Ovary (tissue), 9 donors: ENCODE data around the gene SLC2A13. TPM values are rescaled to one million over a fixed set of nuclear protein-coding genes. Genes with fewer than 3 reads are reported as not detected.

Source experiments
- DNase-seq, 5 donors: peaks; one replicate each; pipeline ENCODE4 v3.0.0-alpha.2; 2019 to 2020
- H3K27ac ChIP-seq, 2 donors: fragments of 200-600 bp; one replicate each; pipeline versions ENCODE4 v1.5.1 to v1.8.0; 2019 to 2022
- H3K27me3 ChIP-seq: fragments of 200-600 bp; one replicate; pipeline ENCODE4 v1.8.0; 2022
- H3K36me3 ChIP-seq: fragments of 200-600 bp; sonication (generic); one replicate; pipeline ENCODE4 v1.5.1; 2019
- H3K4me1 ChIP-seq: one replicate; pipeline ENCODE4 v1.8.1; 2013; ENCODE audit warnings: mild to moderate bottlenecking, moderate library complexity; ENCODE audit not compliant: insufficient read depth
- H3K4me3 ChIP-seq: fragments of 200-600 bp; sonication (generic); one replicate; pipeline ENCODE4 v1.5.1; 2017
- H3K9me3 ChIP-seq, 2 donors: fragments of 200-600 bp in 1 of 2; sonication (generic) in 1 of 2; one replicate each; pipeline versions ENCODE4 v1.5.1 to v1.8.1; 2013 to 2019; ENCODE audit warnings: mild to moderate bottlenecking in 1 of 2, moderate library complexity in 1 of 2
- EP300 ChIP-seq: sonication (generic); formaldehyde crosslinking; IDR thresholded peaks from one replicate; pipeline ENCODE4 v1.6.1; 2017; ENCODE audit warnings: antibody characterized with exemption
- POLR2A ChIP-seq: fragments of 450-650 bp; IDR thresholded peaks from one replicate; pipeline ENCODE4 v1.6.1; 2017; ENCODE audit warnings: antibody characterized with exemption, mild to moderate bottlenecking, moderate library complexity
- WGBS, 3 donors: extraction: QIAGEN DNeasy Blood & Tissue Kit in 1 of 3; methylation state at CpG; one replicate each; pipeline versions ENCODE4 v1.1.5 to v1.1.7; 2013 to 2017; 5-methylcytosine and 5-hydroxymethylcytosine counted together
- intact Hi-C, 4 donors: fragments of 100-400 bp; cut with DNase I; formaldehyde crosslinking; loops; one replicate each; pipeline versions ENCODE4 v1.11.0 to v1.15.1; 2022 to 2023
- polyA plus RNA-seq, 2 donors: library from polyadenylated mRNA; stranded (reverse); fragments of 200-250 nt in 1 of 2; fragments of 350-450 nt in 1 of 2; fragmentation: Illumina TruSeq in 1 of 2; extraction: RNeasy Lipid Tissue Mini Kit (QIAGEN cat#74804) in 1 of 2; gene quantifications; one replicate each; pipeline ENCODE4 v1.2.3, GENCODE V29; 2013 to 2014
- total RNA-seq, 7 donors: library from RNA; depleted of rRNA in 2 of 7; stranded (reverse); fragments of >200 nt in 2 of 7; fragmentation: NEBNext Ultra II Directional in 3 of 7; extraction: Animal tissue kit (Norgen Biotek cat#: 25700) in 3 of 7; gene quantifications; one replicate each; pipeline versions ENCODE4 v1.1.0 to v1.2.4, GENCODE V29; 2016 to 2023
- TF ChIP-seq, protein P1 (sequence below), 3 donors: fragments of 450-650 bp in 2 of 3; fragments of 200-600 bp in 1 of 3; IDR thresholded peaks; one replicate each; pipeline versions ENCODE4 v1.5.1 to v1.8.0; 2016 to 2022; ENCODE audit warnings: antibody characterized with exemption in 3 of 3, mild to moderate bottlenecking in 1 of 3
- donor health status: DM: no; HTN: no; CAD: no; lungs with moderate emphysema.
- donor health status: DM: no; HTN: no; CAD: no.
- donor health status: Bipolar disorder and iron deficiency.
- donor health status: DM: yes; HTN: yes; CAD: no.
- donor health status: DM: no; HTN: no; CAD: no.
- donor health status: DM: yes; HTN: yes; CAD: no.

Gene SLC2A13
- total and polyA plus RNA-seq, 9 donors = 2.3 to 24.3 (median 7.9) TPM

DNA sequence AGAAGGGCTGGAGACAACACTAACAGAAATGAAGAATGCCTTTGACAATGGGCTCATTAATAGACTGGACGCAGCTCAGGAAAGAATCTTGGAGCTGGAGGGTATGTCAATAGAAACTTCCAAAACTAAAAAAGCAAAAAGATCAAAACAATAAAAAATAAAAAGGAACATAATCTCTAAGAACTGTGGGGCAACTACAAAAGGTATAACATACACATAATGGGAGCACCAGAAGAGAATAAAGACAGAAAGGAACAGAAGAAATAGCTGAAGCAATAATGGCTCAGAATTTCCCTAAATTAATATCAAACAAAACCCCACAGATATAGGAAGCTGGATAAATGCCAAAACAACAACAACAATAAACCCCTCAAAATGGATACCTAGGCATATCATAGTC is 362.2 kb downstream of the SLC2A13 start:
- Histone ChIP-seq H3K4me3 (no peak overlapping the region), H3K9me3 (no peaks in the 10 kb centered on the region), H3K36me3 (no peaks in the 10 kb centered on the region), H3K27ac (no peak overlapping the region), H3K4me1 (no peaks in the 10 kb centered on the region), H3K27me3 (no peaks in the 10 kb centered on the region)
- intact Hi-C loops = no loop called here
- TF ChIP-seq EP300 (no peak), POLR2A (no peak)
- TF ChIP-seq, protein P1, sequence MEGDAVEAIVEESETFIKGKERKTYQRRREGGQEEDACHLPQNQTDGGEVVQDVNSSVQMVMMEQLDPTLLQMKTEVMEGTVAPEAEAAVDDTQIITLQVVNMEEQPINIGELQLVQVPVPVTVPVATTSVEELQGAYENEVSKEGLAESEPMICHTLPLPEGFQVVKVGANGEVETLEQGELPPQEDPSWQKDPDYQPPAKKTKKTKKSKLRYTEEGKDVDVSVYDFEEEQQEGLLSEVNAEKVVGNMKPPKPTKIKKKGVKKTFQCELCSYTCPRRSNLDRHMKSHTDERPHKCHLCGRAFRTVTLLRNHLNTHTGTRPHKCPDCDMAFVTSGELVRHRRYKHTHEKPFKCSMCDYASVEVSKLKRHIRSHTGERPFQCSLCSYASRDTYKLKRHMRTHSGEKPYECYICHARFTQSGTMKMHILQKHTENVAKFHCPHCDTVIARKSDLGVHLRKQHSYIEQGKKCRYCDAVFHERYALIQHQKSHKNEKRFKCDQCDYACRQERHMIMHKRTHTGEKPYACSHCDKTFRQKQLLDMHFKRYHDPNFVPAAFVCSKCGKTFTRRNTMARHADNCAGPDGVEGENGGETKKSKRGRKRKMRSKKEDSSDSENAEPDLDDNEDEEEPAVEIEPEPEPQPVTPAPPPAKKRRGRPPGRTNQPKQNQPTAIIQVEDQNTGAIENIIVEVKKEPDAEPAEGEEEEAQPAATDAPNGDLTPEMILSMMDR (IDR thresholded peaks at IDR 0.05) = no peak
- DNase-seq = no peak
- WGBS, 3 donors = 94 to 96% (median 96%) methylated on average over 1 of the region's 1 CpG

DNA sequence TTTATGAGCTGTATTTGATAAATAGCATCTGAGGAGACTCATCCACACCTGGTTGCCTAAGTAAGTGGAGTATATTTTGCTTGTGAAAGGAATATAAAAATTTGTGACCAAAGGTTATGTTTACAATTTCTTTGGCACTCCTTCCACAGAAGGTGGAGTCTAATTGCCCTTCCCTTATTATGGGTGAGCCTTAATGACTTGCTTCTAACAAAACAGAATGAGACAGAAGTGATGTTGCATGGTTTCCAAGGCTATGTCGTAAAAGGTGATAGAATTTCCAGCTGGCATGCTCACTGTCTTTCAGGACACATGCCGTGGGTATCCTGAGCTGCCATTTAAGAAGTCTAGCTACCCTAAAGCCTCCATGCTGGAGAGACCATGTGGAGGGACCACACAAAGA is 369.5 kb downstream of the SLC2A13 start:
- WGBS, 3 donors = 83 to 89% (median 87%) methylated on average over 2 of the region's 2 CpGs
- Histone ChIP-seq H3K27me3 (no peaks in the 10 kb centered on the region), H3K4me1 (no peaks in the 10 kb centered on the region), H3K4me3 (no peak overlapping the region), H3K36me3 (no peaks in the 10 kb centered on the region), H3K27ac (no peak overlapping the region), H3K9me3 (no peaks in the 10 kb centered on the region)
- DNase-seq = no peak
- intact Hi-C loops = no loop called here
- no peak for TF ChIP-seq POLR2A
- no peak for TF ChIP-seq EP300
- TF ChIP-seq, protein P1 (IDR thresholded peaks at IDR 0.05) = no peak

DNA sequence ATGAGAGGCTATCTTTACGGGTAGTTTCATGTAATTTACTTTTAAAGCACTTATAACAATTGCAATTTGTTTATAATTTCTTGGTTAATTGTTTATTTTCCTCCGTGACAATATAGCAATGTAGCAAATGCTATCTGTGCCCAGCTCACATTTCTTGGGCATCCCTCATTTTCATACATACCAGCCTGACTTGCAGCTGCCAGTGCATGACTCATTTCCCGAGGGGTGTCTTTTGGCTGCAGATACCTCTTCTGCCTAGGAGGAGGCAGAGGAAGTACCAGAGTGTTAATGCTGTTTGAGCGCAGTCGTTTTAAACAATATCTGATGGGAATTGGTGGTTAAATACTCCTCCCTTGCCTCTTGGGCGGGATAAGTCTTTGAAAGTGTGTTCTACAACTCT is 382.1 kb downstream of the SLC2A13 start:
- DNase-seq = no peak
- H3K9me3 ChIP-seq = no peaks in the 10 kb centered on the region
- no peaks in the 10 kb centered on the region for H3K36me3 ChIP-seq
- TF ChIP-seq POLR2A (no peak), EP300 (no peak)
- TF ChIP-seq, protein P1 (IDR thresholded peaks at IDR 0.05) = no peak
- no peak overlapping the region for H3K27ac ChIP-seq
- WGBS, 3 donors = 40 to 66% (median 43%) methylated on average over 6 of the region's 6 CpGs
- H3K4me3 ChIP-seq = no peak overlapping the region
- H3K4me1 ChIP-seq = no peaks in the 10 kb centered on the region
- no peaks in the 10 kb centered on the region for H3K27me3 ChIP-seq
- intact Hi-C loops = no loop called here

DNA sequence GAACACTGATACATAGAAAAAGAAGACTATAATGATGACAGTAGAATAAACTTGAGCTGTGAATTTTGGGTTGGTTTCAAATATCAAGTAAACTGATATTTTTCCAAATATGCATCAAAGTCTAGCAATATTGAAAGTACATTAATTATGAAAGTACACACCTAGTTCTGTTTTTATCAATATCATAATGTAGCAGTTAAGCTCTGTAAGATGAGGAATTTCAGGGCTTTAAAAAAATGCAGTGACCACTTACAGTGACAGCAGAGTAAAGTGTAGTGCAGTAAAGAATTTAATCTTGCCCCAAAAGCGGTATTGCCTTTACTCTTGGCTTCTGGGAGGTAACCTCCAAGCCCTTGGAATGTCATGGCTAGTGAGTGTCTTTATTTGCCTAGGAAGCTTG is 383.4 kb downstream of the SLC2A13 start:
- intact Hi-C loops = no loop called here
- Histone ChIP-seq H3K4me3 (no peak overlapping the region), H3K9me3 (no peaks in the 10 kb centered on the region), H3K27me3 (no peaks in the 10 kb centered on the region), H3K36me3 (no peaks in the 10 kb centered on the region), H3K27ac (no peak overlapping the region), H3K4me1 (no peaks in the 10 kb centered on the region)
- TF ChIP-seq POLR2A (no peak), EP300 (no peak)
- TF ChIP-seq, protein P1 (IDR thresholded peaks at IDR 0.05) = no peak
- 73 to 82% (median 77%) methylated on average over 1 of the region's 1 CpG for WGBS, 3 donors
- DNase-seq = no peak

DNA sequence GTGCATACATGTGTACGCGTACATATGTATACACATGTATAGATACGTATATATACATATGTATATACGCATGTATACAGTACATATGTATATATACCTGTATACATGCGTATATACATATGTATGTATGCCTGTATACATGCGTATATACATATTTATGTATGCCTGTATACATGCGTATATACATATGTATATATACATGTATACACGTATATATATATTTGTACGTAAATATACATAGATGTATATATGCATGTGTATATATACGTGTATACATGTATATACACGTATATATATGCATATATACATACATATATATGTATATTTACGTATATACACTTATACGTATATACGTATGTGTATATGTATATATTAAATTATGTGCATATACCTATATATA is 392.3 kb downstream of the SLC2A13 start:
- no peaks in the 10 kb centered on the region for H3K27me3 ChIP-seq
- TF ChIP-seq POLR2A = no peak
- TF ChIP-seq, protein P1 (IDR thresholded peaks at IDR 0.05) = no peak
- no peak for TF ChIP-seq EP300
- H3K9me3 ChIP-seq = no peaks in the 10 kb centered on the region
- no peak for DNase-seq
- intact Hi-C loops = no loop called here
- no peak overlapping the region for H3K4me3 ChIP-seq
- 88 to 89% (median 89%) methylated on average over 14 of the region's 14 CpGs for WGBS, 3 donors
- no peaks in the 10 kb centered on the region for H3K4me1 ChIP-seq
- no peak overlapping the region for H3K27ac ChIP-seq
- no peaks in the 10 kb centered on the region for H3K36me3 ChIP-seq
